Ovary (tissue), 3 donors: ENCODE results near the gene MORN4.

Experiments
- POLR2A ChIP-seq: fragments of 450-650 bp; IDR thresholded peaks from one replicate; pipeline ENCODE4 v1.6.1; 2017; ENCODE audit warnings: antibody characterized with exemption, mild to moderate bottlenecking, moderate library complexity
- TF ChIP-seq, protein P1 (sequence below), 3 donors: fragments of 450-650 bp in 2 of 3; fragments of 200-600 bp in 1 of 3; IDR thresholded peaks; one replicate each; pipeline versions ENCODE4 v1.5.1 to v1.8.0; 2016 to 2022; ENCODE audit warnings: antibody characterized with exemption in 3 of 3, mild to moderate bottlenecking in 1 of 3
- donor health status: DM: no; HTN: no; CAD: no.

DNA sequence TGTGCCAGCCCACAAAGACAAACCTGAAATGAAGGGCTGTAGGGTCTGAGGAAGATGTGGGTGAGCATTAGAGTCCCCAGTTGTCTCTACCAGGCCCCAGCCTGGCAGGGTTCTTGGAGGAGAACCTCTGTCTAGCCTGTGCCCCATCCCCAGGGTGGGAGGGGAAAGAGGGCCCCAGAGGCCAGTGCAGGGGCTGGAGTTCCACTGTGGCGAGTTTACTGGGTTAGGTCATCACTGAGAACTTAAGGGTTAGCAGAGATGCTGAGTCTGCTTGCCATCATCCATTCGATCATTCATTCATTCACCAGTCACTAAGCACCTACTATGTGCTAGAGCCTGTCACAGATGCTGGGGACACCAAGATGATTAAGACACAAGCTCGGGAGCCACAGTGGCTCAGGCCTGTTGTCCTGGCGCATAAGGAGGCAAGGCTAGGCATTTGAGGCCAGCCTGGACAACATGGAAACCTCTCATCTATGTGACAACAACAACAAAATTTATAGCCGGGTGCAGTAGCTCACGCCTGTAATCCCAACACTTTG is 58.1 kb downstream of the MORN4 start:
- no peak for TF ChIP-seq POLR2A
- TF ChIP-seq, protein P1, sequence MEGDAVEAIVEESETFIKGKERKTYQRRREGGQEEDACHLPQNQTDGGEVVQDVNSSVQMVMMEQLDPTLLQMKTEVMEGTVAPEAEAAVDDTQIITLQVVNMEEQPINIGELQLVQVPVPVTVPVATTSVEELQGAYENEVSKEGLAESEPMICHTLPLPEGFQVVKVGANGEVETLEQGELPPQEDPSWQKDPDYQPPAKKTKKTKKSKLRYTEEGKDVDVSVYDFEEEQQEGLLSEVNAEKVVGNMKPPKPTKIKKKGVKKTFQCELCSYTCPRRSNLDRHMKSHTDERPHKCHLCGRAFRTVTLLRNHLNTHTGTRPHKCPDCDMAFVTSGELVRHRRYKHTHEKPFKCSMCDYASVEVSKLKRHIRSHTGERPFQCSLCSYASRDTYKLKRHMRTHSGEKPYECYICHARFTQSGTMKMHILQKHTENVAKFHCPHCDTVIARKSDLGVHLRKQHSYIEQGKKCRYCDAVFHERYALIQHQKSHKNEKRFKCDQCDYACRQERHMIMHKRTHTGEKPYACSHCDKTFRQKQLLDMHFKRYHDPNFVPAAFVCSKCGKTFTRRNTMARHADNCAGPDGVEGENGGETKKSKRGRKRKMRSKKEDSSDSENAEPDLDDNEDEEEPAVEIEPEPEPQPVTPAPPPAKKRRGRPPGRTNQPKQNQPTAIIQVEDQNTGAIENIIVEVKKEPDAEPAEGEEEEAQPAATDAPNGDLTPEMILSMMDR (IDR thresholded peaks at IDR 0.05), result no peak
